GM12878 (cell line): Measurements from ENCODE around the gene ZSCAN5C. TPM values are rescaled to one million over a fixed set of nuclear protein-coding genes. Genes with fewer than 3 reads are reported as not detected.

ENCODE experiments used
- ATAC-seq: fragments of 200-7000 bp; cut with Tn5 transposase; 3 replicates; pipeline ENCODE4 v1.9.1; 2020; ENCODE audit warnings: mild to moderate bottlenecking, moderate library complexity
- BruUV-seq: library from RNA; stranded (reverse); fragments of 400-500 nt; replicated peaks from 2 replicates; lab custom pipeline; 2021; lab: Mats Ljungman, UMichigan
- CTCF ChIA-PET: fragments of 300-600 bp; sonication (Branson Sonifier 250); formaldehyde crosslinking; extraction: SDS; loops from one replicate; lab custom pipeline; 2021; ENCODE audit warnings: inconsistent platforms; lab: Yijun Ruan, JAX
- POLR2A ChIA-PET: fragments of 350-600 bp; formaldehyde crosslinking; extraction: SDS; loops from one replicate; lab custom pipeline; 2021; ENCODE audit warnings: inconsistent platforms; lab: Charles Lee
- RAD21 ChIA-PET: fragments of 300-600 bp; sonication (Branson Sonifier 250); formaldehyde crosslinking; loops from one replicate; lab custom pipeline; 2023; ENCODE audit warnings: antibody characterized with exemption; ENCODE audit not compliant: unreplicated experiment; lab: Charles Lee
- SMC1A ChIA-PET: fragments of 300-600 bp; sonication (Branson Sonifier 250); formaldehyde crosslinking; loops from one replicate; lab custom pipeline; 2023; ENCODE audit not compliant: unreplicated experiment, uncharacterized antibody; lab: Charles Lee
- DNase-seq: peaks from one replicate; pipeline ENCODE4 v3.0.0-alpha.2; 2011; ENCODE audit warnings: low read depth, low spot score
- FAIRE-seq: peaks from 3 replicates; lab custom pipeline; 2011; peaks lifted over from hg19 to GRCh38; lab: Jason Lieb, UNC
- H2AFZ ChIP-seq: 2 replicates; pipeline ENCODE4 v1.6.0; 2011; ENCODE audit warnings: low read depth, low read length, control low read depth; ENCODE audit not compliant: control insufficient read depth
- H3K27ac ChIP-seq: 2 replicates; pipeline ENCODE4 v1.5.1; 2011; ENCODE audit warnings: control low read depth; ENCODE audit not compliant: control insufficient read depth, insufficient read depth
- H3K27me3 ChIP-seq, 2 experiments: replicated peaks in 1 of 2; 2 replicates each; pipeline versions ENCODE4 v1.6.0 to v1.6.1; 2011; ENCODE audit warnings: low read length in 1 of 2; ENCODE audit not compliant: control insufficient read depth in 2 of 2, insufficient read depth in 2 of 2
- H3K36me3 ChIP-seq, 2 experiments: 2 replicates each; pipeline ENCODE4 v1.5.1; 2011; ENCODE audit warnings: low read length in 1 of 2; ENCODE audit not compliant: control insufficient read depth in 2 of 2, insufficient read depth in 2 of 2
- H3K4me1 ChIP-seq: 2 replicates; pipeline ENCODE4 v1.6.1; 2011; ENCODE audit warnings: mild to moderate bottlenecking, low read length, moderate library complexity, mixed read lengths; ENCODE audit not compliant: control insufficient read depth, insufficient read depth
- H3K4me2 ChIP-seq: 2 replicates; pipeline ENCODE4 v1.6.0; 2011; ENCODE audit warnings: control low read depth; ENCODE audit not compliant: control insufficient read depth, insufficient read depth
- H3K4me3 ChIP-seq: fragments of 200-600 bp; sonication (generic); 2 replicates; pipeline ENCODE4 v1.5.1; 2016
- H3K79me2 ChIP-seq: 2 replicates; pipeline ENCODE4 v1.6.0; 2011; ENCODE audit warnings: low read length; ENCODE audit not compliant: control insufficient read depth, insufficient read depth
- H3K9ac ChIP-seq: 2 replicates; pipeline ENCODE4 v1.8.0; 2011; ENCODE audit warnings: low read length, control low read depth, mixed read lengths; ENCODE audit not compliant: control insufficient read depth, insufficient read depth
- H3K9me3 ChIP-seq: replicated peaks from 3 replicates; pipeline ENCODE4 v1.5.1; 2011; ENCODE audit warnings: mild to moderate bottlenecking, low read length; ENCODE audit not compliant: control insufficient read depth, insufficient read depth
- H4K20me1 ChIP-seq: 2 replicates; pipeline ENCODE4 v1.6.0; 2011; ENCODE audit not compliant: control insufficient read depth, insufficient read depth
- BCL11A ChIP-seq: IDR thresholded peaks from 2 replicates; pipeline ENCODE4 v1.6.1; 2011; ENCODE audit warnings: low read depth, low read length
- FOXM1 ChIP-seq: IDR thresholded peaks from 2 replicates; pipeline ENCODE4 v1.6.1; 2012; ENCODE audit warnings: low read depth, mild to moderate bottlenecking, inconsistent platforms, low read length, moderate library complexity
- NFXL1 ChIP-seq: fragments of 450-650 bp; IDR thresholded peaks from 2 replicates; pipeline ENCODE4 v1.6.1; 2017; ENCODE audit warnings: antibody characterized with exemption, mild to moderate bottlenecking, borderline replicate concordance
- NR2C2 ChIP-seq: IDR thresholded peaks from 2 replicates; pipeline ENCODE4 v1.6.1; 2011; ENCODE audit warnings: borderline replicate concordance, low read depth; ENCODE audit not compliant: control insufficient read depth, insufficient read length
- NR2F1 ChIP-seq: fragments of 450-650 bp; conservative IDR thresholded peaks from 2 replicates; pipeline ENCODE4 v1.6.1; 2017; ENCODE audit warnings: mild to moderate bottlenecking
- POLR2AphosphoS2 ChIP-seq: IDR thresholded peaks from 2 replicates; pipeline ENCODE4 v1.6.1; 2011; ENCODE audit warnings: low read depth, mild to moderate bottlenecking, low read length, improper control_type of control experiment, moderate library complexity
- RELA ChIP-seq: fragments of 450-650 bp; IDR thresholded peaks from 2 replicates; pipeline ENCODE4 v1.8.0; 2014; ENCODE audit warnings: borderline replicate concordance; ENCODE audit not compliant: partially characterized antibody
- RFX5 ChIP-seq: IDR thresholded peaks from 2 replicates; pipeline ENCODE4 v1.6.1; 2011; ENCODE audit warnings: low read depth, low read length, improper control_type of control experiment
- SPI1 ChIP-seq: IDR thresholded peaks from 2 replicates; pipeline ENCODE4 v1.6.1; 2011; ENCODE audit warnings: low read depth, mild to moderate bottlenecking, low read length, moderate library complexity, borderline replicate concordance; ENCODE audit not compliant: insufficient read depth
- STAT3 ChIP-seq: IDR thresholded peaks from 2 replicates; pipeline ENCODE4 v1.6.1; 2011; ENCODE audit warnings: low read depth, low read length, improper control_type of control experiment
- WRNIP1 ChIP-seq: IDR thresholded peaks from 2 replicates; pipeline ENCODE4 v1.6.1; 2011; ENCODE audit warnings: low read depth, low read length, improper control_type of control experiment, borderline replicate concordance
- WGBS: methylation state at CpG from one replicate; pipeline ENCODE4 v1.1.6; 2016; ENCODE audit warnings: low lambda C conversion rate; ENCODE audit not compliant: insufficient replicate concordance, insufficient coverage; ENCODE audit errors: missing lambda C conversion rate; 5-methylcytosine and 5-hydroxymethylcytosine counted together
- in situ Hi-C: fragments of 300-500 bp; cut with MboI; formaldehyde crosslinking; loops from 9 replicates; pipeline ENCODE4 v1.14.3; 2018; ENCODE audit warnings: mixed read lengths
- intact Hi-C: fragments of 100-400 bp; cut with micrococcal nuclease; formaldehyde crosslinking; loops from one replicate; pipeline ENCODE4 v1.14.2; 2022; ENCODE audit not compliant: unreplicated experiment
- polyA plus RNA-seq, 11 experiments: library from polyadenylated mRNA; depleted of rRNA in 4 of 11; unstranded in 6 of 11; stranded (reverse) in 5 of 11; fragments of >200 nt; fragmentation: Nextera tagmentation in 4 of 11; fragmentation: Illumina TruSeq in 1 of 11; extraction: Ambion mirVana in 4 of 11; extraction: Trizol in 1 of 11; gene quantifications; 1 replicate in 1 of 11; 2 replicates in 10 of 11; pipeline versions ENCODE4 v1.2.1 to v1.2.3, GENCODE V29; 2011 to 2016; ENCODE audit warnings: inconsistent platforms in 2 of 11, missing spikeins in 2 of 11, low read depth in 1 of 11
- total RNA-seq, 4 experiments: library from RNA; depleted of rRNA in 3 of 4; stranded (reverse); fragments of >200 nt in 3 of 4; fragmentation: Illumina TruSeq in 1 of 4; extraction: Trizol in 1 of 4; gene quantifications; 2 replicates each; pipeline versions ENCODE4 v1.2.1 to v1.2.3, GENCODE V29; 2013 to 2021
- TF ChIP-seq, protein P1 (sequence below): IDR thresholded peaks from 2 replicates; pipeline ENCODE4 v1.6.1; 2012; ENCODE audit warnings: low read depth, low read length, improper control_type of control experiment
- TF ChIP-seq, protein P2 (sequence below): IDR thresholded peaks from 2 replicates; pipeline ENCODE4 v1.6.1; 2011; ENCODE audit warnings: borderline replicate concordance, low read depth, mild to moderate bottlenecking, moderate library complexity, low read length; ENCODE audit not compliant: insufficient read depth, poor library complexity, severe bottlenecking
- TF ChIP-seq, protein P3 (sequence below): IDR thresholded peaks from 2 replicates; pipeline ENCODE4 v1.6.1; 2011; ENCODE audit warnings: low read depth, low read length, improper control_type of control experiment, borderline replicate concordance

ZSCAN5C gene
- total and polyA plus RNA-seq, 10 of the 15 experiments (the other 5 are each of a cell fraction or from before 2014, with no cell fraction given) = not detected

DNA sequence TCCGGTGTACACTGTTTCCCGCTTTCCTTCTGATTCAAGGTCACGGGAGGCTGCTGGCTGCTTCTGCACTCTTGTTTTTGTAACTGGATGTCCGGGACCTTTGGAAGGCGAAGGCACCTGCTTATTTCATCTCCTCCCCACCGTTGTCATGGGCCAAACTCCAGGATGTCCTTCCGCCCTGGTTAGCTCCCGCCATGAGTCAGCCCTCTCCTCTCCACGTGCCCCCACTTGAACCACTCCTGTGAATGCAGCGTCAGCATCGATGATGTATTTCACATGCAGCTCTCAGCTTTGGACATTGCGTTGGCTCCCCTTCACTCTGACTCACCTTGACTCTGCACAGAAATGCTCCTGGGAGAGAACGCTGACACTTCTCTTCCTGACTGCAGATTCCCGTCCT, 31.8 kb upstream of the ZSCAN5C start:
- intact Hi-C loops = loop anchor here (5.0 kb wide), 1 partner anchor 162 kb away; no protein-coding TSS in a partner anchor
- ChIA-PET SMC1A (interaction anchor here (1.2 to 1.5 kb wide), 2 partner anchors 88 to 104 kb away, joined by 4 to 5 read pairs; no protein-coding TSS in a partner anchor), CTCF (interaction anchor here (0.7 to 4.4 kb wide), 9 partner anchors 74 to 163 kb away, joined by 3 to 53 read pairs (median 7); no protein-coding TSS in a partner anchor), POLR2A (no interaction called here), RAD21 (interaction anchor here (1.0 kb wide), 1 partner anchor 89 kb away, joined by 3 read pairs; no protein-coding TSS in a partner anchor)
- no peak for FAIRE-seq
- H3K9ac ChIP-seq = no peak overlapping the region
- no peak overlapping the region for H2AFZ ChIP-seq
- H3K9me3 ChIP-seq = no peaks in the 10 kb centered on the region
- TF ChIP-seq SPI1 (no peak), NR2C2 (no peak), FOXM1 (no peak), NFXL1 (no peak)
- no peak for DNase-seq
- 79% methylated on average over 14 of the region's 14 CpGs for WGBS
- no peaks in the 10 kb centered on the region for H3K36me3 ChIP-seq
- H3K27me3 ChIP-seq = no peaks in the 10 kb centered on the region; a peak in 1 of 4 replicates
- ATAC-seq = no peak
- no peak overlapping the region for H3K4me3 ChIP-seq
- no peaks in the 10 kb centered on the region for H3K79me2 ChIP-seq
- H3K27ac ChIP-seq = no peak overlapping the region
- BruUV-seq = no TSS peak
- in situ Hi-C loops = no loop called here
- no peaks in the 10 kb centered on the region for H3K4me1 ChIP-seq
- no peak overlapping the region for H3K4me2 ChIP-seq
- no peaks in the 10 kb centered on the region for H4K20me1 ChIP-seq

DNA sequence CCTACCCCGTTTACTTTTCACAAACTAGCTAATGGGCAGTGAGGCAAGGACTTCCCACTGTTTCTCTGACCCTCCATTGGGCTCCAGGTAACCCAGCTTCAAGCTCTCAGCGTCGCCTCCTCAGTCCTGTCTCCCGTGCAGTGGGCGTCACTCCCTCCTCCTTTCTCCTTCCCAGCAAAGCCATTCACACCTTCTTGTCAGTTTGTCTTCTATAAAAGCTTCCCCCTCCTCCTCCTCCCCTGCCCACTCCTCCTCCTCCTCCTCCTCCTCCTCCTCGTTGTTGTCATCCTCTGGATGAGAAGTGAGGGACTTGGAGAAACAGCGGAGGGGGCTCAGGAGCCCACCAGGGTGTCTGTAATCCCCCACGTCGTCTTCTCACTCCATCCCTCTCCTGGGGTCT, 28.0 kb upstream of the ZSCAN5C start:
- FAIRE-seq (no peak), DNase-seq (no peak), ATAC-seq (no peak)
- CTCF ChIA-PET = interaction anchor here (1.1 to 4.4 kb wide), 8 partner anchors 93 to 542 kb away, joined by 3 to 53 read pairs (median 6); no protein-coding TSS in a partner anchor
- POLR2A ChIA-PET = no interaction called here
- BruUV-seq = no TSS peak
- no peak overlapping the region for H3K9ac ChIP-seq
- in situ Hi-C loops (no loop called here), intact Hi-C loops (loop anchor here (5.0 kb wide), 1 partner anchor 158 kb away; no protein-coding TSS in a partner anchor)
- WGBS = 46% methylated on average over 8 of the region's 9 CpGs
- H3K4me3 ChIP-seq = no peak overlapping the region
- no peaks in the 10 kb centered on the region for H3K4me1 ChIP-seq
- no peak overlapping the region for H3K4me2 ChIP-seq
- no peaks in the 10 kb centered on the region for H4K20me1 ChIP-seq
- SMC1A ChIA-PET = interaction anchor here (0.5 to 3.6 kb wide), 2 partner anchors 94 to 115 kb away, joined by 3 to 16 read pairs; no protein-coding TSS in a partner anchor
- no peaks in the 10 kb centered on the region for H3K36me3 ChIP-seq
- no peaks in the 10 kb centered on the region for H3K9me3 ChIP-seq
- H2AFZ ChIP-seq = no peak overlapping the region
- H3K79me2 ChIP-seq = no peaks in the 10 kb centered on the region
- no peaks in the 10 kb centered on the region; a peak in 1 of 4 replicates for H3K27me3 ChIP-seq
- H3K27ac ChIP-seq = no peak overlapping the region
- RAD21 ChIA-PET = interaction anchor here (1.1 kb wide), 1 partner anchor 93 kb away, joined by 3 read pairs; no protein-coding TSS in a partner anchor
- TF ChIP-seq POLR2AphosphoS2 = no peak
- TF ChIP-seq, protein P1, sequence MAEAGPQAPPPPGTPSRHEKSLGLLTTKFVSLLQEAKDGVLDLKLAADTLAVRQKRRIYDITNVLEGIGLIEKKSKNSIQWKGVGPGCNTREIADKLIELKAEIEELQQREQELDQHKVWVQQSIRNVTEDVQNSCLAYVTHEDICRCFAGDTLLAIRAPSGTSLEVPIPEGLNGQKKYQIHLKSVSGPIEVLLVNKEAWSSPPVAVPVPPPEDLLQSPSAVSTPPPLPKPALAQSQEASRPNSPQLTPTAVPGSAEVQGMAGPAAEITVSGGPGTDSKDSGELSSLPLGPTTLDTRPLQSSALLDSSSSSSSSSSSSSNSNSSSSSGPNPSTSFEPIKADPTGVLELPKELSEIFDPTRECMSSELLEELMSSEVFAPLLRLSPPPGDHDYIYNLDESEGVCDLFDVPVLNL = no peak
- TF ChIP-seq RFX5 = no peak
- TF ChIP-seq, protein P2, sequence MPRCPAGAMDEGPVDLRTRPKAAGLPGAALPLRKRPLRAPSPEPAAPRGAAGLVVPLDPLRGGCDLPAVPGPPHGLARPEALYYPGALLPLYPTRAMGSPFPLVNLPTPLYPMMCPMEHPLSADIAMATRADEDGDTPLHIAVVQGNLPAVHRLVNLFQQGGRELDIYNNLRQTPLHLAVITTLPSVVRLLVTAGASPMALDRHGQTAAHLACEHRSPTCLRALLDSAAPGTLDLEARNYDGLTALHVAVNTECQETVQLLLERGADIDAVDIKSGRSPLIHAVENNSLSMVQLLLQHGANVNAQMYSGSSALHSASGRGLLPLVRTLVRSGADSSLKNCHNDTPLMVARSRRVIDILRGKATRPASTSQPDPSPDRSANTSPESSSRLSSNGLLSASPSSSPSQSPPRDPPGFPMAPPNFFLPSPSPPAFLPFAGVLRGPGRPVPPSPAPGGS = no peak
- TF ChIP-seq, protein P3, sequence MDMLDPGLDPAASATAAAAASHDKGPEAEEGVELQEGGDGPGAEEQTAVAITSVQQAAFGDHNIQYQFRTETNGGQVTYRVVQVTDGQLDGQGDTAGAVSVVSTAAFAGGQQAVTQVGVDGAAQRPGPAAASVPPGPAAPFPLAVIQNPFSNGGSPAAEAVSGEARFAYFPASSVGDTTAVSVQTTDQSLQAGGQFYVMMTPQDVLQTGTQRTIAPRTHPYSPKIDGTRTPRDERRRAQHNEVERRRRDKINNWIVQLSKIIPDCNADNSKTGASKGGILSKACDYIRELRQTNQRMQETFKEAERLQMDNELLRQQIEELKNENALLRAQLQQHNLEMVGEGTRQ = no peak
- no peak for TF ChIP-seq BCL11A
- TF ChIP-seq RELA = no peak
- TF ChIP-seq WRNIP1 = no peak
- TF ChIP-seq NR2F1 = no peak
- TF ChIP-seq STAT3 = no peak
